ENCODE measurements around the gene GNAO1.
A peak's percentile ranks its signal among the peaks of the same experiment; 100 is the strongest.

GNAO1 gene

GRCh38 chr16:56211435-56211981 is 20.2 kb downstream of the GNAO1 start:
- Mint-ChIP-seq H3K9me3 (no peaks in the 10 kb centered on the region), H3K27me3 (peaks cover 69% of the 10 kb centered on the region)

GRCh38 chr16:56212144-56212543 is 20.9 kb downstream of the GNAO1 start:
- Mint-ChIP-seq H3K9me3 (no peaks in the 10 kb centered on the region), H3K4me3 (no peak overlapping the region), H3K27ac (no peak overlapping the region), H3K4me1 (no peaks in the 10 kb centered on the region), H3K27me3 (peaks cover 72% of the 10 kb centered on the region)
- ATAC-seq = no peak
- DNase-seq = no peak

More at GRCh38 chr16:56211435-56211981, 20.2 kb downstream of the GNAO1 start:
- no peak for ATAC-seq
- H3K4me3 Mint-ChIP-seq = no peak overlapping the region
- no peak for DNase-seq
- no peaks in the 10 kb centered on the region for H3K4me1 Mint-ChIP-seq
- no peak overlapping the region for H3K27ac Mint-ChIP-seq

GRCh38 chr16:56221995-56222394 is 30.7 kb downstream of the GNAO1 start:
- no peak for ATAC-seq
- Mint-ChIP-seq H3K9me3 (no peaks in the 10 kb centered on the region), H3K27me3 (peaks cover 16% of the 10 kb centered on the region), H3K4me1 (peaks cover 23% of the 10 kb centered on the region), H3K4me3 (no peak overlapping the region), H3K27ac (no peak overlapping the region)
- DNase-seq = no peak

GRCh38 chr16:56222474-56222997 is 31.2 kb downstream of the GNAO1 start:
- Mint-ChIP-seq H3K9me3 (no peaks in the 10 kb centered on the region), H3K27ac (no peak overlapping the region), H3K4me1 (peaks cover 28% of the 10 kb centered on the region), H3K27me3 (peaks cover 16% of the 10 kb centered on the region), H3K4me3 (no peak overlapping the region)
- DNase-seq = no peak
- ATAC-seq = no peak

- Mint-ChIP-seq H3K27ac (no peak overlapping the region), H3K27me3 (peaks cover 16% of the 10 kb centered on the region), H3K4me1 (peaks cover 32% of the 10 kb centered on the region), H3K9me3 (no peaks in the 10 kb centered on the region), H3K4me3 (no peak overlapping the region)
- ATAC-seq (no peak), DNase-seq (no peak)
These were observed 33.9 kb downstream of the GNAO1 start for GRCh38 chr16:56225017-56225742.

GRCh38 chr16:56226187-56226586 is 34.9 kb downstream of the GNAO1 start:
- Mint-ChIP-seq H3K27ac (no peak overlapping the region), H3K9me3 (no peaks in the 10 kb centered on the region), H3K27me3 (peaks cover 16% of the 10 kb centered on the region), H3K4me1 (peaks cover 32% of the 10 kb centered on the region), H3K4me3 (no peak overlapping the region)
- ATAC-seq (peak; percentile 82), DNase-seq (peak in 1 of 2 donors; percentile 26)

DNA sequence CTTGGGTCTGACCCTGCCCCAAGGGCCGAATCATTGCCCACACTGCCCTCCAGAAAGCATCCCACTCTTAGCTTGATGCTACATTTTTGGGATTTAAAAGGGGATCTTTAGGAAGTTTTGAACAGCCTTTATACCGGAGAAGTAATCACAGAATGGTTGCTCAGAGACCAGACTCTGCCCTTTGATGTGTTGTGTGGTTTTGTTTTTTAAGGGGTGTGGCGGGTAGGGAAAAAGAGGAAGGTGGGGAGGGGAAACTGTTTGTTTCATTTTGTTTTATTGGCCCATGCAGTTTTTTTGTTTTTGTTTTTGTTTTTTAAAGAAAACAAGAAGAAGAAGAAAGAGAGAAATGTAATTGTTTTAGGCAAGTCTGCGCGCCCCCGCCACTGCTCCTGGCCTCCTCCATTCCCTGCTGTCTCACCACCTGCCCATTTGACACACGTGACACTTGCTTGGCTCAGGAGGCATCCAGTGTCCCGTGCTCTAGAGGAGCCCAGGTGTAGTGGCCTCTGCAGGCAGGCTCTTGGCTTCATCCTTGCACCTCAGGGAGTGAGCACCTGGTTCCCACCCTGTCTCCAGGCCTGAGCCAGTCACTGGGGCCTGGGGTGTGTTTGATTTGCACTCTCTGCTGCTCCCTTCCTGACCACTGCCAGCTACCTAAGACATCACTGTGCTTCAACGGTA is 35.7 kb downstream of the GNAO1 start:
- Mint-ChIP-seq H3K27ac (peak overlapping the region in 1 of 2 donors; percentile 44), H3K4me1 (peaks cover 32% of the 10 kb centered on the region), H3K4me3 (no peak overlapping the region), H3K9me3 (no peaks in the 10 kb centered on the region), H3K27me3 (peaks cover 16% of the 10 kb centered on the region)
- ATAC-seq = no peak
- DNase-seq = no peak

GRCh38 chr16:56227936-56228335 is 36.6 kb downstream of the GNAO1 start:
- no peak for DNase-seq
- Mint-ChIP-seq H3K4me1 (peaks cover 32% of the 10 kb centered on the region), H3K9me3 (no peaks in the 10 kb centered on the region), H3K4me3 (no peak overlapping the region), H3K27me3 (peaks cover 16% of the 10 kb centered on the region), H3K27ac (peak overlapping the region in 1 of 2 donors; percentile 1)
- ATAC-seq = no peak

DNA sequence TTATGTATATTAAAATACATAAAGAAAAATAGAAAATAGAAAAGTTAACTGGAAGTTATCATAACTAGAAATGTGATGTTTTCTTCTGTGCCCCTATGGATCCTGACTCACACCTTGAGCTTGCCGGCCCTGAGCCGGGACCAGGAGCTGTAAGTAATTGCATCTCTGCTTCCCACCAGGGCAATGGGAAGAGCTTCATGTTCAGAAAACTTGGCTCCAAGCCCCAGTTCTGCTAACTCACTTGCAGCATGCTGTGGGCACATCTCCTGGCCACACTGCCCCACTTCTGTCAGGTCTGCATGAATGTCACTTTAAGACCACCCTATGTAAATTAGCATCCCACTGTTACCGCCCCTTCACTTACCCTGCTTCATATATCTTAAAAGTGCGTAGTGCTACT is 37.2 kb downstream of the GNAO1 start:
- Mint-ChIP-seq H3K9me3 (no peaks in the 10 kb centered on the region), H3K4me3 (no peak overlapping the region), H3K4me1 (peaks cover 32% of the 10 kb centered on the region), H3K27me3 (peaks cover 13% of the 10 kb centered on the region), H3K27ac (no peak overlapping the region)
- DNase-seq (no peak), ATAC-seq (no peak)

DNA sequence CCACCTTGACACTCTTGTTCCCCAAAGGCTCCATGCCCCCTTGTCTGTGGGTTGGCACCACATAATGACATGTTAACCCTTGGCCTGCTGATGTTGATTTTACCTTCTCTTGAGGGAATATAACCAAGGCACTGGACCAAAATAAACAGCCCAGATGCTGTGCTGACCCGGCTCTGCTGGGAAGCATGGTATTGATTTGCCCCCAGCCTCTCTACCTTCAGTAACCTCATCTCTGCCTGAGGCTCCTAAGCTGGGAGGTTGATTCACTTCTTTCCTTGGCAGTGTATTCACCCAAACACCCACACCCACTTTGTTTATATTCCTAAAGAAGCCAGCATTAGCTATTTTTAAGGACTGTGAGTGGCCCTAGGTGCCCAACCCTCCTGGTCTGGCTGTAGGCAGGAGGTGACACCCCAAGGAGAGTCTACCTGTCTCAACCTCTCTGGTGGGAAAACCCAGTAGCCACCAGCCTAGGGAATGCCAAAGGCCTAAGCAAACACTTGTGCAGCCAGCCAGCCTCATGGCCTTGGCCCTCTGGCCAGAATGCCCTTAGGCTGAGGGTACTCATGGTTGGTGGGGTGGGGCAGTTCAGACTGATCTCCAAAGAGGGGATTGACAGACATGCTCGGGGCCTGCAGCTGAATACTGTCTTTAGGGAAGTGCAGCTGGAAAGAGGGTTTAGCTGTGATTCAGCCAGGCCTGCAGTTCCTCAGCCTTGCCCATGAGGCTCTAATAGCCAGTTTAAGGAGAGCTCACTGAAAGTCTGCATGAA is 42.7 kb downstream of the GNAO1 start:
- ATAC-seq (no peak), DNase-seq (no peak)
- Mint-ChIP-seq H3K27ac (peak overlapping the region in 1 of 2 donors; percentile 22), H3K4me1 (no peaks in the 10 kb centered on the region), H3K27me3 (no peaks in the 10 kb centered on the region), H3K9me3 (no peaks in the 10 kb centered on the region), H3K4me3 (no peak overlapping the region)

GRCh38 chr16:56234737-56235136 is 43.4 kb downstream of the GNAO1 start:
- no peaks in the 10 kb centered on the region for H3K4me1 Mint-ChIP-seq
- no peak for ATAC-seq
- no peaks in the 10 kb centered on the region for H3K27me3 Mint-ChIP-seq
- DNase-seq = no peak
- H3K4me3 Mint-ChIP-seq = no peak overlapping the region
- H3K9me3 Mint-ChIP-seq = no peaks in the 10 kb centered on the region
- H3K27ac Mint-ChIP-seq = no peak overlapping the region

- Mint-ChIP-seq H3K27me3 (no peaks in the 10 kb centered on the region), H3K4me3 (no peak overlapping the region), H3K27ac (no peak overlapping the region), H3K4me1 (no peaks in the 10 kb centered on the region), H3K9me3 (no peaks in the 10 kb centered on the region)
- no peak for ATAC-seq
- DNase-seq = no peak
These were observed 46.2 kb downstream of the GNAO1 start for GRCh38 chr16:56237451-56237930.

GRCh38 chr16:56238188-56238587 is 46.9 kb downstream of the GNAO1 start:
- no peaks in the 10 kb centered on the region for H3K9me3 Mint-ChIP-seq
- H3K27ac Mint-ChIP-seq = no peak overlapping the region
- no peak for DNase-seq
- ATAC-seq = no peak
- no peak overlapping the region for H3K4me3 Mint-ChIP-seq
- H3K27me3 Mint-ChIP-seq = no peaks in the 10 kb centered on the region
- H3K4me1 Mint-ChIP-seq = no peaks in the 10 kb centered on the region

- DNase-seq (no peak), ATAC-seq (no peak)
- Mint-ChIP-seq H3K27me3 (no peaks in the 10 kb centered on the region), H3K4me3 (no peak overlapping the region), H3K27ac (no peak overlapping the region), H3K4me1 (peaks cover 2% of the 10 kb centered on the region), H3K9me3 (no peaks in the 10 kb centered on the region)
These were observed 50.3 kb downstream of the GNAO1 start for GRCh38 chr16:56241596-56241995.

GRCh38 chr16:56242740-56243139 is 51.5 kb downstream of the GNAO1 start:
- Mint-ChIP-seq H3K9me3 (no peaks in the 10 kb centered on the region), H3K27ac (no peak overlapping the region), H3K27me3 (no peaks in the 10 kb centered on the region), H3K4me3 (no peak overlapping the region), H3K4me1 (peaks cover 11% of the 10 kb centered on the region)
- ATAC-seq = no peak
- DNase-seq = no peak
